DMS79 (cell line): ENCODE data around the gene GAREM1.

Experiments
- DNase-seq: peaks from one replicate; lab custom pipeline; 2025; lab: John Stamatoyannopoulos, UW

The GAREM1 gene

DNA sequence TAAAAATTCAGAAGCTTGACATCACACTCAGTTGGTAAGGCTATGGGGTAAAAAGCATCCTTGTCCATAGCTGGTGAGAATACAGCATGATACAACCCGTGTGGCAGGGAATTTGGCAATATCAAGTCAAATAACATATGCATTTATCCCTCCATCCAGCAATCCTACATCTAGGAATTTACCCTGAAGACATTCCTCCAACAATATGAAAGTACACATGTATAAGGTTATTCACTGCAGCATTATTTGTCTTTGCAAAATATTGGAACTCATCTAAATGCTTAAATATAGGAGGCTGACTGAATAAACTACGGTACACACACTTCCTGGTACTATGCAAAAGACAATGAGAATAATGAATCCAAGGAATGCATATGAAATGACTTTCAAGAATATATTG, 179.9 kb downstream of the GAREM1 start:
- no peak for DNase-seq

DNA sequence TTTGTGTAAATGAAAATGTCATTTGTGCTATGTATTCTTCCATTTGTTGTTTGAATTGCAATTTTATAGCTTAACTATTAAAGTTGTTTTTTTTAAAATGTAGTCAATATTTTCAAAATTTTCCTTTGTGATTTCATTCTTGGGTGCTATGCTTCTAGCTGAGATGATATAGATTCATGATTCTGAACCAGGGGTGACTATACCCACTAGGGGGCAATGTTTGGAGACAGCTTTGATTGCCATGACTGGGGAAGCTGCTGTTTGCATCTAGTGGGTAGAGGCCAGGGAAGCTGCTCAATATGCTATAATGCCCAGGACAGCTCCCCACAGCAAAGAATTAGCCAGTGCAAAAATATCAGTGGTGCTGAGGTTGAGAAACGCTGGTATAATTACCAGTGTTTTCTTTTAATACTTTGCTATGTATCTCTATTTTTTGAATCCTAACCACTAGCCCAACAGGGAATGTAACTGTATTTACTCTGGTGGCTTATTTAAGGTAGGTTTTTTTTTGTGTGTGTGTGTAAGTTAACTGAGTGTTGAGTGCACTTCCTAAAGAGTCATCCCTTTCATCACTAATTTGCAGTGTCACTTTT, 181.1 kb downstream of the GAREM1 start:
- DNase-seq: no peak

DNA sequence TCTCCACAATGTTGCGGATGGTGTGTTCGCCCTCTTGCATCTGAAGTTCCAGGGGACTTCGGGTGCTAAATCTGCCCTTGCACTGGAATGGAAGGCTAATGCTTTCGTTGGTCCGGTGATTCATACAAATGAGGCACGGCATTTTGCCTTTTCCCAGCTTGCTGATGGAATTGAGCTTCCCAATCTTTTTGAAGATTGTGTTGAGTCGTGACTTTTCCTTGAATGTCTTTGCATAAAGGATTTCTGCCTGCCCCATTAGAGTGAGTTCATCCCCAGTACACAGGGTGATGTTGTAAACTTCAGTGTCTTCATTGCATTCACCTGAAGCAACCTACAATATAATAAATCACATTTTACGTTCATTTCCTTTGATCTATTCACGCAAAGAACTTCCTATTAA, 182.8 kb downstream of the GAREM1 start:
- DNase-seq: no peak

DNA sequence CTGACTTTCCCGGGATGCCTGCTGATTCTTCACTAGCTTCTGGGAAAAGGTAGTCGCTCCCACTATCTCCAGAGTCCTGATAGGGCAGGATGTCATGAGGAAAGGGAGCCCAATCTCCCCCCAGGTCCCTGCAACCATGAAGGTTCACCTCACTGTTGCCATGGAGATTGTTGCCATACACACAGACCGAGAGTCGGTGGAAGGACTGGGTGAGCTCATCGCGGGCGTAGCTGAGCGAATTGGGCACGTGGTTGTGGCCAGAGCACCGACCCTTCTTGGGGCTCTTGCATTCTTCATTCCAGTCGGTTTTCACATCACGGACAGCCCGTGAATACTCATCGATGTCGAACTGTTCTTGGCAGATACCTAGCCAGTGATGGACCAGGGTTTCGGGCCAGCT, 183.4 kb downstream of the GAREM1 start:
- no peak for DNase-seq

DNA sequence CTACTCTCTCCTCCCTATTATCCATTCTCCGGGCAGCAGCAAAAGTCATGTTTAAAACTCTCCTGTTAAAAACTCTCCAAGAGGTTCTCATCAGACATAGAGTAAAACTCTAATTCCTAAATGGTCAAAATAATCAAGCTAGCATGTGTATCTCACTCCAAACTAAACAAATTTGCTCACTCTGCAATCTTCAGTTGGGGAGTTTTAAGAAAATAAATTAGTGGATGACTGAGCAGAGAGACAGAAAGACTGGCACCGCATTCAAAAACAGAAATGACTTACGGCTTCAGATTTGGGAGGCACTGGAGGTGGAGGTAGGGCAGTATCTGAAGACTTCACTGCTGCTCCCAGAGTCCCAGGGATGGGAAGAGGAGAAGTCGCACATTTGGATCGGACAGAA, 183.9 kb downstream of the GAREM1 start:
- no peak for DNase-seq

DNA sequence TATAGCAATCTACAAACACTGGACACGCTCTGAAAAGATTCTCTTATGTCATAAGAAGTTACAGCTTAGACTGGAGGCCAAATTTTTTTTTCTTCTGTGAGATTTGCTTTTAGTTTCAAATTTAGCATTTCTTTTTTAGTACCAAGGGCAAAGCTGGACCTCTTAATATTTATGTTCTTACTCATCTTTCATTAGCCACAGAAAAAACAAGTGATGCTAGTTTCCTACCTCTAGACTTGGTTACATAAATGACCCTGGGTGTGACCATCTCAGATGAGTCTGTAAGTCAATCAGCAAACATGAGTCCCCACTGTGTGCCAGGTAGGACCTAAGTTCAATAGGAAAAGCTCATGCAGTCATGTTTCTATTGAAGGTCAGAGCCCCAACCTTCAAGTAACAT, 186.4 kb downstream of the GAREM1 start:
- no peak for DNase-seq

DNA sequence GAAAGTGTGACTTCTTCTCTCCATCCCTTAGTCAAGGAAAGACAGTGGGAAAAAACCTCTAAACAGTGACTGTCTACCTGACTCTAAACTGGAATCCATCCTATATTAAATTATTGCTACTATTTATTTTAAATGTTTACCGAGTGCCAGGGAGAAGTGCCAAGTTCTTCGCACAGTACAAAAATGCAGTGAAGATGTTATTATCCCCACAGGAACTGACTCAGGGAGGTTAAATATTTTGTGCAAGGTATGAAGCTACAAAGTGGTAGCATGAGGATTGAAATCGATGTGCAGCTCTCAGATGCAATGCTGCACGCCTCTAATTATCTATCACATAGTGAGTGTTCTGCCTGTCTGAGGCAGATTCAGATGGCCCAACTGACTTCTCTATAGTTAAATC, 189.8 kb downstream of the GAREM1 start:
- DNase-seq: no peak

DNA sequence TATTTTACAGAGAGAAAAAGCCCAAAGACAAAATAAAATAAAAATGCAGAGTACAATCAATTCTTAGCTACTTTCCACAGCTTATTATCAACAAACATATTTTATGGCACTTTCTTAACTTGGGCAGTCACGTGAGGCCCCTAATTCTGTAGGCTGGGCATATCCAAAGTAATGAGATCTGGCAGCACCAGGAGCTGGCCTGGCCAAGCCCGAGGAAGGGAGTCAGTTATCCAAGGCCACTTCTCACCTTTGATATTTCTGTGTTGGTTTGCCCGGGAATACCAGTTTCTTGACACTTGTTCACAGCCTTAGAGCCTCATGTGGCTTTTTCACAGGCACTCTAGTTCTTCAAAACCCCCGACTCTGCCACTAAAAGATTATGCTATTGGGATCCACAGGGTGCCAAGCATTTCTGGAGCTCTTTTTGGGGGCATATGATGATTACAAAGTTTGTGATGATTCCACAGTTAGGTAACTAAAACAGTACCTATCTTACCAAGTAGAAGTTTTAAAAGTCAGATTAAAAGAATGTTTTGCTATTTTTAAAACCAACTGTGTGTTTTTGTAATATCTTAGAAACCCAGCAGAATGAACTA, 190.4 kb downstream of the GAREM1 start:
- DNase-seq: no peak

DNA sequence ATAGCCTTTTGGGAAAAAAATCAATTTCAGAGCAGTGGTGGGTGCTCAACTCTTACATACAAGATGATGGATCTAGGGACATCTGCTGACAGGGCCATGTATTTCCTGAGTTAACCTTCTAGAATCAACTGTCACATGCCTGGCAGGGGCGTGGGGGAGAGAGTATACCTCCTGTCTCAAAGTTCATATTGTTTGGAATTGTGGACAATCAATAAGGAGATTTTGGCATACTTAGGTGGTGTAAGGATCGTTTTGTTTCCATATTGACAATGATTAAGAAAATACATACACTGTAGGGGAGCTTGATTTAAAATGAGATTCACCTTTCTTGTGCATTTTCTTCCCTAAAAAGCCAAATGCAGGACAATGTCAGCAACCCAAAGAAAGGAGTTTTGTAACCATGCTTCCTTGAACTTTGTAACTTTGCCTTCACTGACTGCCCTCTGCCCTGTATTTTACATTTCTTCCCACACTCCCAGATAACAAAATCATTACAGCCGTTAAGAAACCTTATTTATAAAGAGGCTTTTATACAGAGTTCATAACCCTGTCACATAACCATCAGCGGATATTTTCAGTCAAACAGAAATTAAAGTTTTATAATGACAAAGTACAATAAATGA, 192.4 kb downstream of the GAREM1 start:
- no peak for DNase-seq

DNA sequence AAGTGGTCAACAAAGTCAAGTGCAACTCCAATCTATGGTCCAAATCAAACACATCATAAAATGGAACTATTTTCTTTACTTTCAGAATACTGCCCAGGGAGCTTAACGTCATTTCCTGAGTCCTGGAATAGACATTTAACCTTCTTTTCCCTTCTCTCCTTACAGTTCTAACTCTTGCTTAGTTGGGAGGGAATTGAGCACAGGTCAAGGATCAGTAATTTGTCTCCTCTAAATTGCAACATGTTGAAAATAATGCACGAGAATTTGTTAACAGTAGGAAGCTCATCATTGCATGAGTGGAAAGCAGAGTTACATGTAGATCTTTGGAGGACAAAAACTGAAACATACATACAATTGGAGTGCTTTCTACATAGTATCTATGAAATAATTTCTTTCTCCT, 193.1 kb downstream of the GAREM1 start:
- no peak for DNase-seq

DNA sequence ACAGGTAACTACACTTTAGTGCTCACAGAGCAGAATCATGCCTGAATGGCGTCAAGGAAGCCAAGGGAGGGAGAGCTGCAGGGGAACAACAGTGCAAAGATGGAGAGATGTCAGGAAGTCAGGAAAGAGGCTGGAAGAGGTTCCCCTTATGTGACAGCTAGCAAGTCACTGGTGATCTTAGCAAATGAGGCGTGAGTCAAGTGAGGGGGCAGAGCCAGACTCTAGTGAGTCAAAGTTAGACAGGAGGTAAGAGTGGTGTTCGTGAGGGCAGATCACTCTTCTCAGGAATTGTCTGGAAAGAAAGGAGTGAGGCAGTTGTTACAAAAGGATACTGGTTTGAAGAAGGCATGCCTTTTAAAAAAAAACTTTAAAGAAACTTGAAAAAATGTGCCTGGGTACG, 193.8 kb downstream of the GAREM1 start:
- DNase-seq: no peak

DNA sequence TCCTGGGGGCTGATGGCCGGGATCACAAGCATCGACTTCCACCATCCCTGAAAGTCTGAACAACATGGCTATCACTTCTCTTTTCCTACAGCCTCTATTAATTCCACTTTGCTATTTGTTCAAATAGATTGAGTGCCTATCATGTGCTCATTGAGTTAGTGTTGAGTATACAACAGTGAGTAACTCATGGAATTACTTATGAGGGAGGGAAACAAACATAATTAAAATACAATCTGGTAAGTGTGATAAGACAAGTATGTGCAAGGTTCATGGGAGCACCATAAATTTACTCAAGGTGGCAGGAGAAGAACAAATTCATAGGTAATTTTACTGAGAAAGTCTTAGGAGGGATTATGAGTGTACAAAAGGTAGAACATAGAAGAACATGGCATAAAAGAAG, 194.4 kb downstream of the GAREM1 start:
- no peak for DNase-seq

DNA sequence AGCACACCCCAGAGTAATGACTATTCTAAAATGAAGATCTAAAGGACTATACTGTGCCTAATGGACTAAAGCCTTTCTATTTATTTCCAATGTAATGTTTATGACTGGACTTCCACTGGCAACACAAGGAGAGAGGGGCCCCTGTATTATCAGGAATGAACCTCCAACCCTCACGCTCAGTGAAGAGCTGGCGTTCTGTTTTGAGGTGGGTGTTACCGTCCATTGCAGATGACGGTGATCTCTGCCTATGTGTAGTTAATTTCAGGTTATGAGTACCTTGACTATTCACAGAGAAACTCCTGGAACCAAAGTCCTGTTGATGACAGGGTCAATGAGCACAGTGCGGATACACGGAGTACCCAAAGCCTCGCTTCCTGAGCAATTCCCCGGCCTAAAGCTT, 195.5 kb downstream of the GAREM1 start:
- DNase-seq: no peak

DNA sequence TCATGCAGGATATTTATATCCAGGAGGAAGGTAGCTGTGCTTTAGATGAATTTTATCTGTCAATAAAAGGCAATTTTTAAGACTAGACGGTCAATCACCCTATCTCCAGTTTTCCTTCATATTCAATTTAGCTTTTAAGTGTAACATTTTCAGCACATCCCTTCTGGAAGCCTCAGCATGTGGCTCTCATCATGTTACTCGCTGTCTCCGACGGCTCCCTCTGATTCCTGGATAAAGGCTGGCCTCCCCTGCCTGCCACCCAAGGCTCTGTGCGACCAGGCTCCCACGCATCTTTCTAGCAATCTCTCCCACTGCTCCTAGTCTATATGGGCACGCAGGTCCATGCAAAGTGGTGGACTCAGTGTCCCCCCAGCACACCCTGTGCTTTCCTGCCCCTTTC, 196.4 kb downstream of the GAREM1 start:
- no peak for DNase-seq

DNA sequence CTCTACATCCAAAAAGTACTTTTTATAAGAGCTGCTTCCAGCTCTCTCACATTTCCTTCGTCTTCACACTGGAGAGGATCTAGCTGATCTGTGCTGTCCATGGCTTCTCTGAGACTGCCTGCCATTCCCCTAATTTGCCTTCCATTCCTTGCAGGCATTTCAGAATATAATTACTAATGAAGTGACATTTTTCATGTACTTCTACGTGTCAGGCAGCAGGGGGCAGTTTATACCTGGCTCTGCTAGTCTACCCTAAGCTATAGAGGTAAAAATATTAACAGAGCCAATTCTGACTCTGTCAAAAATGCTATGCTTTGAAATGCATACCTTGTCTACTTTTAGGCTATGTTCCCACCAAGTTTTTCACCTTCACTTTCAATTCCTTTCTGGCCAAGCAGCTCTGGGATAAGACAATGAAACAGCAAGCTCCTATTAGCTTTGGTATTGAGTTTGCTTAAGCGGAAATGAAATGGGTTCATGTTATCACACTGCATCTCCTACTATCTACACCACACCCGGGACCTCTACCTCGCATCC, 198.9 kb downstream of the GAREM1 start:
- peak; percentile 8 for DNase-seq

DNA sequence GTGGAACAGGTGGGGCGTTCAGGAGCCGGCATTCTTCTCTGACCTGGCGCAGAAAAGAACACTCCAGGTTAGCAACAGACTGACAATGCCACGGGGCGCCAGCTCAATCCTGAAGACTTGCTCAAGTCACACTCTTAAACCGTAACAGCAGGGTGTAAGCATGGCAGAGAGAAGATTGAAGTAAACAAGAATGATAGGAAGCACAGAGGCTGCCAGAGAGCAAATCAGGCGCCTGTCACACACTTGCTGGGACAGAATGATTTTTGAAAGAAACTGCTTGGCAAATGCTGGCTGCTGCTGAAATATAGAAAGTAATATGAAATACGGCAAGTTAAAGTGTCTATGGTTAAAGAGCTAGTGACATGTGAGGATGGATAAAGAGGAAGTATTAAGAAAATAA, 200.3 kb downstream of the GAREM1 start:
- DNase-seq: no peak

DNA sequence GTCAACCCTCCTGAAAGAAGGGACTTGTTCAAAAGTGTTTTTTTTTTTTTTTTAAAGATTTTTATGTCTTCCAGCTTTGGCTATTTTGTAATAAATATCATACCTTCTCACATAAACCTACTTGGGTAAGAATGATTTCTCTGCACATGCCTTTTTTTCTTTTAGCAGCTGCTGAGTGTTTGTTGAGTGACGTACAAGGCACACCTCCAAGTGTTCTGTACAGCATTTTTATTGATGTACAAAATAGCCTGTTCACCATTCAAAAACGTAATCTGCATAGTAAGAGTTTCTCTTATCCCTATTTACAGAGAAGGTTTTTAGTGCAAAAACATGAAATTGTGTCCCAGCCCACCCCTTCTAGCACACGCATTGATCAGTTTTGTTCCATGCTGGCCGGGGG, 203.2 kb downstream of the GAREM1 start:
- no peak for DNase-seq

DNA sequence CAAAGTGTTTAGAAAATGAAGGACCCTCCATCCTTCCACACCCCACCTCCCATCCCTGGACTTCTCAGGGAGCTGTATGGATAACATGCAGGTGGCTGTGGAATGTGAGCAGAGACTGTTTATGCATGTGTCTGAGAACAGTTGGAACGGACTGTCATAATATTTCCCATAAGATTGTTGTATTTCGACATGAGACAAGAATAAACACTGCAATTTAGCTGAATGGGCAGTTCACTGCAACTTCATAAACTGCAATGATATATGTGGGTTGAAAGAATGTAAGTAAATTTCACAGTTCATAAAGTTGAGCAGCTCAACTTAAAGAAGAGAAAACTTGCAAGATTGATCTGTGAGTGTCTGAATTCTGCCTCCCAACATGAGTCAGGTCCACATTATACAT, 206.3 kb downstream of the GAREM1 start:
- no peak for DNase-seq

DNA sequence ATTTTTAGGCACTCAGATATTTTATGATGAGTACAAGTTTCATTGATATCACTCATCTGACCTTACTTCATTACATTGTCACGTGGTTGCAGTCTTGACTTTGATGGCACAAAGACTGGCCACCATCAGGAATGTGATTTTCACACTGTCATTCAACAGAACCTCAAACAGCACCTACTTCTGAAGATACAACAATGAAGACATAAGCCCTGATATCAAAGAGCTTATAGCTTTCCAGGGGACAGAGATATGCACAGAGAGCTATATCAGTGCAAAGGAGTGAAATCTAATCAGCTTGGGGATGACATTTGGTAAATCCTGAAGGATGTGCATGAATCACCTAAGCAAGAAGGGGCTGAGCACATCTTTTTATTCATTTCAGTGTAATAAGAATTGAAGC, 208.6 kb downstream of the GAREM1 start:
- DNase-seq: no peak

DNA sequence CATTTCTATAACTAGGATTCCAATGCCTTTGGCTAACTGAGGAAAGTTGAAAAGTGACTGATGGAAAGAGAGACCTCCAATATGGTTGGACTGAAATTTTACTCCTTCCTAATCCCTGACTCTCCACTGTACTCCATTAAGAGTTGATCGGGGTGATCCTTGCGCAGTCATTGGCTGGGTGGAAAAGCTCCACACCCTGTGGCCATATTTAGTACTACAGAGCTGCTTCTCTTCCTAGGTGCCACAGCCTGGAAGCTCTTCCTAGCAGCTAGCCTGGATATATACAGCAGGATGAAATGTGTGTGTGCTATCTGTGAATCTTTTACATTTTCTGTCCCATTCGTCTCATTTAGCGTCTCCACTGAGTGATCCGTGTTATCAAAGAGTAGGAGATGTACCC, 209.7 kb downstream of the GAREM1 start:
- DNase-seq: no peak

DNA sequence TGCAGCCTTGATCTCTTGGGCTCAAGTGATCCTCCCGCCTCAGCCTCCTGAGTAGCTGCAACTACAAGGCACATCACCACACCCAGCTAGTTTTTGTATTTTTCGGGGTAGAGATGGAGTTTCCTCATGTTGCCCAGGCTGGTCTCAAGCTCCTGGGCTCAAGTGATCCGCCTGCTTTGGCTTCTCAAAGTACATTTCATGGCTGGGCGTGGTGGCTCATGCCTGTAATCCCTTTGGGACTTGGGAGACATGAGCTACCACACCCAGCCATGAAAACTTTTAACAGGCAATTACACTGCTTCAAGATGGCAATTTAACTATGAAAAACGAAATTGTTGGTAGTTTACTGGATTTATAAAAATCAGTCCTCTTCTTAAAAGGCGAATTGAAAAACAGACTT, 211.1 kb downstream of the GAREM1 start:
- no peak for DNase-seq

DNA sequence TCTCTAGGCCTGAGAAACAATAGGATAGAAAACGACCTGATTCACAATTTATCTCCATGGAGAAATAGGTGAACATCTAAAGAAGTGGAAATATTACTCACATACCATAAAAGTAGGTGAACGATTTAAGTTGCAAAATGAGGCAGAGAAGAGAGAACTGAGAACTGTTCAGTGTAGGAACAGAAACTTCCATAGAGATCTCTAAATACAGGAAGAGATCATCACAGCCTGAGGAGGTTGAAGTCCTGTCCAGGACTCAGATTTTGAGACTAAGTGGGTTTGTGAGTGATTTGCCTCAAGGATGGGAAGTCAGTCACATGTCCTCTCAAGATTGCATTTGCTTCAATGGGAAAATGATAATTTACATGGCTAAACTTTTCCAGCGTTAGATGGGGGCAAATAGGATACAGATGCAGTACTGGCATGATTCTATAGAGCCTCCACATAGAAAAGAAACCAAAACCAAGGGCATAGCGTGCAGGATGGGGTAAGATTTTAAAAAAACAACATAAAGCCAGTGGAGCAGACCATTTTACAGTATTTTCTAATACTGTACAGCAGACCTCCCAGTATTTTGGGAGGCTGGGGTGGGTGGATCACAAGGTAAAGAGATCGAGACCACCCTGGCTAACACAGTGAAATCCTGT, 212.0 kb downstream of the GAREM1 start:
- no peak for DNase-seq

DNA sequence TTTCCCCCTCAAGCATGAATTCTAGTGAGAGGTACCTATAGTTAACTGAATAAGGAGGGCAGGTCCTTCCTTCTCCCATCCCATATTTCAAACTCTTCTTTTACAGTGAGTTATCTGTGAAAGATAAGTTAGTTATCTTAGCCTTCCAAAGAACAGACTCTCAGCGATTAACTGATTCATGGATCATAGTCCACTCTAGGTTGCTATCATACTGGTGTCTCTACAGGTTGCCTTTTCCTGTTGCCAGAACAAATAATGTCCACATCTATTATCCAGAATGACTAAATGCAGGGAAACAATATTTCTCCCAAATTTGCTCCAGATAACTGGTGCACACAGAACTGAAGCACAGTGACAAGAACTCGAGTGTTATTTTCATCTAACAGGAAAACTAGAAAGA, 212.5 kb downstream of the GAREM1 start:
- no peak for DNase-seq
